Sigmoid colon (tissue), 4 donors: ENCODE results near the gene UBC.

Source experiments
- CTCF ChIP-seq, 4 experiments: fragments of 450-650 bp in 3 of 4; fragments of 200-600 bp in 1 of 4; IDR thresholded peaks; one replicate each; pipeline ENCODE4 v1.5.1; 2016 to 2019; ENCODE audit warnings: antibody characterized with exemption in 4 of 4, mild to moderate bottlenecking in 3 of 4, moderate library complexity in 2 of 4
- EP300 ChIP-seq, 4 donors: sonication (generic); formaldehyde crosslinking; IDR thresholded peaks; one replicate each; pipeline ENCODE4 v1.6.1; 2017; ENCODE audit warnings: antibody characterized with exemption in 4 of 4
- POLR2A ChIP-seq, 2 donors: fragments of 450-650 bp; IDR thresholded peaks; one replicate each; pipeline ENCODE4 v1.6.1; 2016; ENCODE audit warnings: antibody characterized with exemption in 2 of 2, mild to moderate bottlenecking in 2 of 2, moderate library complexity in 2 of 2
- POLR2AphosphoS5 ChIP-seq, 4 donors: sonication (generic); formaldehyde crosslinking; IDR thresholded peaks; one replicate each; pipeline ENCODE4 v1.6.1; 2017; ENCODE audit warnings: antibody characterized with exemption in 4 of 4

DNA sequence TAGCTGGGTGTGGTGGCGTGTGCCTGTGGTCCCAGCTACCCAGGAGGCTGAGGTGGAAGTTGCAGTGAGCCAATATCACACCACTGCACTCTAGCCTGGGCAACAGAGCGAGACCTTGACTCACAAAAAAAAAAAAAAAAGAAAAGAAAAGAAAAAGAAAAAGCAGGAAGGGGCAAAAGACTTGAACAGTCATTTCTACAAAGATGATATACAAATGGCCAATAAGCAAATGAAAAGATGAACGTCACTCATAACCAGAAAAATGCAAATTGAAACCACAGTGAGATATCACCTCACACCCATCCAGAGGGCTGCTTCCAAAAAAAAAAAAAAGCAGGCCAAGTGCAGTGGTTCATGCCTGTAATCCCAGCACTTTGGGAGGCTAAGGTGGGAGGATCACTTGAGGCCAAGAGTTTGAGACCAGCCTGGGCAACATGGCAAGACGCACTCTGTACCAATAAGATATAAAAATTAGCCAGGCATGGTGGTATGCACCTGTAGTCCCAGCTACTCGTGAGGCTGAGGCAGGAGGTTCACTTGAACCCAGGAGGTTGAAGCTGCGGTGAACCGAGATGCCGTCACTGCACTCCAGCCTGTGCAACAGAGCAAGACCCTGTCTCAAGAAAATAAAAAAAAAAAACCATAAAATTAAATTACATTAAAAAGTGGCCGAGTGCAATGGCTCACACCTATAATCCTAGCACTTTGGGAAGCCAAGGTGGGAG is 20.5 kb downstream of the UBC start:
- no peak for TF ChIP-seq POLR2A (IDR thresholded peaks at IDR 0.05)
- no peak for TF ChIP-seq CTCF (IDR thresholded peaks at IDR 0.05)
- no peak for TF ChIP-seq POLR2AphosphoS5 (IDR thresholded peaks at IDR 0.05)
- TF ChIP-seq EP300 (IDR thresholded peaks at IDR 0.05), result no peak
